ENCODE results near the gene HNMT.
"Not testable (repeated sequence)": the region's sequence is repeated elsewhere in the genome, so short reads cannot be mapped to it uniquely, and the experiment has no call there.

The HNMT gene

DNA sequence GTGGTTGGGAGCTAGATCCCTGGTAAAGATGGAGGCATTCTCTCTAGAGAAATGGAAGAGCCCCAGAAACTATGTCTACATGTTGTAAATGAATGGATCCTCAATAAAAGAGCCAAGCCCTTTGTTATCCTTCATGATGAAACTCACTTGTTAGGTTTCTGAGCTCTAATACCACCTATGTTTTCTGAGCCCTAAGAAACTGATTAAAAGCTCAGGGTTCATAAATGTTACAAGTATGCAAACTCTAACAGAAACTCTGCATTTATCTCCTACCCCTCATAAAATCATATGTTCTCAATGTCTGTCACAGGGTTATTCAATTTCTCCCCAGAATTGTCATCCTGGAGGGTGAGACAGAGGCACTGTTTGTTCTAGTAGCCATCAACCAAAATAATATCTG, 18.0 kb upstream of the HNMT start:
- no peak for DNase-seq (ENCODE audit: low spot score)

DNA sequence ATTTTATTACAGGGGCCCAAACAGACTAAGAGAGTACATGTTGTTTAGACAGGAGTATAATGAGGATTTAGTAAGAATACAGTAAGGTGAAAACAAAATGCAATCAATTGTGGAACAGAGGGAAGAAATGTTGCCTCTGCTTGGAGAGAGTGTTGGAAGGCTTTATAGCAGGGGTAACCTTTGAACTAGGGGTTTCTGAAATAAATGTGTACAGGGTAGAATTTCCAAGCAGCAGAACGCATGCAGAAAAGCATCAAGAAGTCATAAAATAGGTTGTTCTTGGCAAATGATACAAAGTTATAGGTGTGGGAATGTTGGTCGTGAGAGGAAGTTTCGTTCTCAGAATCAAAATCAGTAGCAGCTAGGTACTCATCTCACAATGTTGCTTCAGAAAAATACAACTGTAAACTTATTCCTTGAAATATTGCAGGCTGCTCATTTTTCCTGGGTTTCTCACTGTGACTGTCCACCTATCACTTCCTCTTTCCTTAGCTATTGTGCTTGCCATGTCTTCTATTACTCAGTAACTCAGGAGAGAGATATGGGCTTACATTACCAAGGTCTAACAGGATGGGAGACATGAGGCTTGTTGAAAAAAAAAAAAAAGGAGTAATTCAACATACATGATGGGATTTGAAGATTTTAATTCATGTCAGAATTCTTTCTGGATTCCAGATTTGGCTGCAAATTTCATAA, 17.1 kb upstream of the HNMT start:
- no peak for DNase-seq (ENCODE audit: low spot score)

DNA sequence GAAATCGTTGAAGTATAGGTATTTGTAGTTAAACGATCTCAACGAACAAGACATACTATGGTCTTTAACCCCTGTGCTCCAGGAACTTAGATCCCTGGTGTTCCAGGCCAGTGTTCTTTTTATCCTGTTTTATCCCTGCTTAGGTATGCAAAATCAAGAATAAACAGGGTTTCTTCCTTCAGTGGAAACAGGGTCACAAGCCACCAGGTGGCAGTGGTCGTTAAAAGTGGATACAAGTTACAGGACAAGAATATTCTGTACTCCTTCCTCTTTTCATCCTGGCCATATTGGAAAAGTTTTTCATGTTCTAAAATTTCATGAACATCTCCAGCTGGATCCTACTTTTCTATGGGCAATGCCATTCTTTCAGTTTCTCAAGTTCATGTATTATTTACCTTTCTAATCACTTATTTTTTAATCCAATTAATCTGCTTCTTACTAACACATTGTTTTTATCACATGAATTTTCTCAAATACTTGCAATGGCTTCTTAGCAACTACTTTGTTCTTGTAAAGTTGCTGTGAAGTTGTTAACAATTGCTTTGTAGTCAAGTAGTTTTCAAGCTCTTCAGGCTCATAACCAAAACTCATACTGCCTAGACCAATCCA, 16.4 kb upstream of the HNMT start:
- DNase-seq (ENCODE audit: low spot score), result peak; percentile 28

DNA sequence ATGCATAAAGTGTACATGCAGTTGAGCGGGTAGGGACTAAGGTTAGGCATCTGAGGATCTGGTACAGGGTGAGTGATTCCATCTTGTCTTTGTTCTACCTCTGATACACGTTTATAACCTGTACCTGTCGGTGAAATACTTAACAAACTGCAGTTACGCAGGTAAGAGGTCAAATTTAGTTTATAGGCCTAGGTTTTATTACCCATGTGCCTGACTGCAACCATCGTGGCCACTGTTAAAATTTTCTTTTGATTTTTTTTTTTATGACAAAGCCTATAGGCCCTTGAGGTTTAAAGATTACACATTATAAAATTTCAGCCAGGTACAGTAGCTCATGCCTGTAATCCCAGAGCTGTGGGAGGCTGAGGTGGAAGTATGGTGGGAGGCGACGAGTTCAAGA, 15.4 kb upstream of the HNMT start:
- DNase-seq (ENCODE audit: low spot score), result no peak

DNA sequence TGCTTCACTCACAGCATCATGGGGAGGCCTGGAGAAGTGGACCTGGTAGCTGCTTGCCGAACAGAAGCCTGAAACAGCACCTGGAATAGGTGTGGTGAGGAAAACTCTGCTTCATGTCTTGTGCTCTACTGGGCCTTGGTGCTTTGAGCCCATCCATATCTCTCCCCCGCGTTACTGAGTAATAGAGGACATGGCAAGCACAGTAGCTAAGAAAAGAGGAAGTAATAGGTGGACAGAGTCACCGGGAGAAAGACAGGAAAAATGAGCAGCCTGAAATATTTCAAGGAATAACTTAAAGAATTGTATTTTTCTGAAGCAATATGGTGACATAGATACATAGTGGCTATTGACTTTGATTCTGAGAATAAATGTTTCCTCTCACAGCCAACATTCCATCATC, 14.0 kb upstream of the HNMT start:
- no peak for DNase-seq (ENCODE audit: low spot score)

DNA sequence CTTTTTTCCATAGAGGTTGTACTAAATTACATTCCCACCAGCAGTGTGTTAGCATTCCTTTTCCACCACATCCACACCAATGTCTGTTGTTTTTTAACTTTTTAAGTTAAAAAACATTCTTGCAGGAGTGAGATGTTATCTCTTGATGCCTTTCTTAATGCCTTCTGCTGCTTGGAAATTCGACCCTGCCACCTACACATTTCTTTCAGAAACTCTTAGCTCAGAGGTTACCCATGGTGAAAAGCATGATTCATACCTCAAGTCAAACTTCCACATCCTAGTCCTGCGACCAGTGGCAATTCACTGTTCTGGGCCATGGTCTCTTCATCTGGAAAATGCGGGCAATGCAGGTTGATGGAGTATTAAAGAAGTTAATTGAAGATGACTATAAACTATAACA, 12.7 kb upstream of the HNMT start:
- DNase-seq (ENCODE audit: low spot score), result no peak

DNA sequence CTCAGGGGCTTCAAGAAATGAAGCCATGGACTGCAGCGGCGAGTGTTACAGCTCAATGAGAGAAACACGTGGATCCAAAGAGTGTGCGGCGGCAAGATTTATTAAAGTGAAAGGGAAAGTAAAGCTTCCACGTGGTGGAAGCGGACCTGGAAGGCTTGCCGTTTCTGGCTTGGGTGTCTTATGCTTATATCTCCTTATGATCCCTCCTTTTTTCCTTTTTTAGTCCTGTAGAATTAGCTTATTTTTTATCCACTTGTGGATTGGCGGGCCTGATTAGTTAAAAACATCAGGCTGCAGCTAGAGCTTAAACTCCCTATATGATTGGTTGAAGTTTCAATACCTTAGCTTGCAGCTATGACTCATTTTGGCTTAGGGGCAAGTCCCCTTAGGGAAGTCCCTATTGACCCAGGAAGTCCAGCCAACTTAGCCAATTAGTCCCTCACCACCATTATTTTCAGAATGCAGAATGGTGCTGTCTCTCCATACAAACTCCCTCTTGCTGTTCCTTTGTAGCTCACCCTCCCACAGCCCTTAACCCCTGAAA, 11.6 kb upstream of the HNMT start:
- no peak for DNase-seq (ENCODE audit: low spot score)

DNA sequence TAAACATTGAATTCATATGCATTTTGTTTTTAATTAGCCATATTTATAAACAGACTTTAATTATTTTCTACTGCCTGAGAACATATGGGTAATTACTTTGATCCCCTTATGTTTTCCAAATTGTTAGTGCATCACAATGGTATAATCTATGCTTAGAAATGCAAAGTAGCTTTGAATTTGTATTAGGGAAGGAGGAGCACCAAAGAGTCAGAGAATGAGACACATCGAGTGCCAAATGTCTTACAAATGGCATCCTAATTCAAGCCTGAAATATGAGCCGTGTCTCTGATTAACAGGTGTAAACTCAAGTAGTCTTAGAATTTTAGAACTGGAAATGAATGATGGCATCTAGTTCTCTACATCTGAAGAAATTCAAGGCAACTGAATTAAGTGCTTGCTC, 8.7 kb upstream of the HNMT start:
- no peak for DNase-seq (ENCODE audit: low spot score)

DNA sequence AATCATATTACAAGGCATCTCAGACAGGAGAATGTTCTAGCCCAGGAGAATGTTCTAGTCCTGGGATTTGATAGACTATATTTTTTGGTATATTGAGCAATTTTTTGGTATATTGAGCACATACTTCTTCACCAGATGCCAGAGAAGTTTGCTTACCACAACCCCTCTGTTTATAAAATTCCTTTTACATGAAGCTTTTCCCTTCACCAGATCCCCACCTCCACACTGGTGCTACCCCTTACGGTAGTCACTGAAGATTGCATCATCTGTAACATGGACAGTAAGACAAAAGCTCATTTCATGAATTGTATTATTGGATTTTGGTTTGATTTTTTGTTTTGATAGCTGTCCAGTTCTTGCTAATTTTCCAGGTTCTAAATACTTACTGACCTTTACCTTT, 7.2 kb upstream of the HNMT start:
- DNase-seq (ENCODE audit: low spot score), result no peak

DNA sequence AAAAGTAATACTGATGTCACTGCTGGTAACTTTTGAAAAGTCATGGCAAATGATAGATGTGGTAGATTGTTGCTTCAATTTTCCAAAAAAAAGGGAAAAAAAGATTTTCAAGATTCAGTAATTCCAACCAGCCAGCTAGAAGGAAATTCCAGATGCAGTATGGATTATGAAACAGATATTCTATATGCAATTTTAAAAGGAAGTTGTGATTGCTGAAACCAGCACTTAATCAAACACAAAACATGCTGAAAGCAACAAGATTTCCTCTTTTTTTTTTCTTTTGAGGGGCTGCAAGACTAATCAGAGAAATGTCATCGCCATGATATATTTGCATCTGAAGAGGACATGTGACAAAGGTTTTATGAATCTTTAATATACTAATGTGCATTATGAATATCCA, 5.1 kb upstream of the HNMT start:
- DNase-seq (ENCODE audit: low spot score), result no peak

DNA sequence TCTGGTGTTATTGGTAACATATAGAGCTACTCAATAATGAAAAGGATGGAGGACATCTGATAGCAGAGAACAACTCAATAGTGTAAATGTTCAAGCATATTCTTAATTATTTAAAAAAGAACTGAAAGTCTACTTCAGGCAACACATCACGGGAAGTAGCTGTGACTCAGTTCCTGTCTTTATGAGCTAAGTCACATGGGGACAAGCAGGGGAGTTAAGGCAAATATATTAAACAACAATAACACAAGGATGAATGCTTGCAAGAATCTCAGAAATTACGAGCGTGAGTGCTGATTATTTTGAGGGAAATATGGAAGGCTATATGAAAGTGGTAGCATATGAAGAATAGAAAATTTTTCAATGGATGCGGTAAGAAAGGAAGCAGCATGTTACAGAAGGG, 4.0 kb upstream of the HNMT start:
- no peak for DNase-seq (ENCODE audit: low spot score)

DNA sequence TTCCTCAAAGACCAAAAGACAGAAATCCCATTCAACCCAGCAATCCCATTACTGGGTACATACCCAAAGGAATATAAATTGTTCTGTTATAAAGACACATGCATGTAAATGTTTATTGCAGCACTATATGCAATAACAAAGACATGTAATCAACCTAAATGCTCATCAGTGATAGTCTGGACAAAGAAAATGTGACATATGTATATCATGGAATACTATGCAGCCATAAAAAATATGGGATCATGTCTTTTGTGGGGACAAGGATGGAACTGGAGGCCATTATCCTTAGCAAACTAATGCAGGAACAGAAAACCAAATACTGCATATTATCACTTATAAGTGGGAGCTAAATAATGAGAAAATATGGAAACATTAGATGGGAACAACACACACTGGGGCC, 2.7 kb upstream of the HNMT start:
- no peak for DNase-seq (ENCODE audit: low spot score)

DNA sequence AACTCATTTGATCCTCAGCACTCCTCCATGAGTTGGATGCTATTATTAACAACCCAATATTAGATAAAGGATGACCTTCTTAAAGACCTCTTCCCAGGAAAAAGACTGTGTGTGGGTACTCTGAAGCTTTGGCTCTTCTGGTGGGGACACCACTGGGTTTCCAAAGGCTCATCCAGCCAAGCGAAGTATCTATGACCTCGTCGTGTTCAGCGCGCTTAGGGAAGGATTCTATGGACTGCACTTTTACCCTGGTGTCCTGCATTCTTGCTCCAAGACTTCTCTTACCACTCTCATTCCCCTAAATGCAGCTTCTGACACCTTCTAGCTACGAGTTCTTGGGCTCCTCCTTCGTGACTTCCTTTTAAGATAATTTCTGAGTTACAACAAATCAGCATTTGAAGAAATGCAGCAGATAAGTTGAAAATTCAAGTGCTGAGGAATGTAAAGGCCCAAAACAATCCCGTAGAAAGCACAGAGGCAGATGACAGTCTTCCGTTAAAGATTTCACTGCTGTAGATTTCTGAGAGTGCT, 673 bp upstream of the HNMT start:
- DNase-seq (ENCODE audit: low spot score), result no peak

DNA sequence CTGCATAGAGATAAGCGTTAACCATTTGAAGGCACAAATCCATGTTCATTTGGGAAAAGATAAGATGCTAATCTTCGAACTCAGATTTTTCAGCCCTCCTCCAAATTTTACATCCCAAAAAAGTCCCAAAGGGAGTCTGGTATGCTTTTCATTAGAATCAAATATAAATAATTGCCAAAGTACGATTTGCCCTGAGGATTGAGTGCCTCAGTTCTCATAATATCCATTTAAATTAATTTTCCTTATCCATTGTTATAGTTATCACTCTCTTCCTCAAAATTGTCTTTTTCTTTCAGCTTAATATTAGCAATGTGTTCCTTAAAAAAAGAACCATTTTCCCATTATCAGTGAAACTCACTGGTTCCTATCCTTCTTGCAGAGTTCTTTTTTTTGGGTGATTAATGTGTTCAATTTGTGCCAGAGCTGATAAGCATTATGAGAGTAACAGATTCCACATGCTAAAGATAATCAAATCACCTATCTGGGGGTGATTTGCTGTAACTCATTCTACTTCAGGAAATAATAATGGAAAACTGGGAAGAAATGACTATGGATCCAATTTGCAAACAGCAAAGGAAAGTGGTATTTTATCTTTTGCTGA, 686 bp downstream of the HNMT start:
- no peak for DNase-seq (ENCODE audit: low spot score)

DNA sequence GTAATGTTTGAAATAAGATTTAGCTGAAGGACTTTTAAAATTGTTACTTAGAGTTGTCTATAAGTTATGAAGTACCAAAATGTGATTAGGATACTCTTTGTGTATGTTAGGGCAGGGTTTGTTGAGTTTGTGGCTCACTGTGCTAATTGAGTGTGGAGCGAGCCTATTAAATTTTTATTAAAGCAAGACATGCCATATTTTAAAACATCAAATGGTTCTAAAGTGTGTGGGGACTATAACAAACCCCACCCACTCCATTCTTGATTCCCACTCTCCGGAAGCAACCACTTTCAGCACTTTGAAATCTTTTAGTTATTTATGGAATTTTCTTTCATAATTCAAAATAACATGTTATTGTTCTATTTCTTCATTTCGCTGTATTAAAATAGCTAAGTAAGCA, 1.8 kb downstream of the HNMT start:
- no peak for DNase-seq (ENCODE audit: low spot score)

DNA sequence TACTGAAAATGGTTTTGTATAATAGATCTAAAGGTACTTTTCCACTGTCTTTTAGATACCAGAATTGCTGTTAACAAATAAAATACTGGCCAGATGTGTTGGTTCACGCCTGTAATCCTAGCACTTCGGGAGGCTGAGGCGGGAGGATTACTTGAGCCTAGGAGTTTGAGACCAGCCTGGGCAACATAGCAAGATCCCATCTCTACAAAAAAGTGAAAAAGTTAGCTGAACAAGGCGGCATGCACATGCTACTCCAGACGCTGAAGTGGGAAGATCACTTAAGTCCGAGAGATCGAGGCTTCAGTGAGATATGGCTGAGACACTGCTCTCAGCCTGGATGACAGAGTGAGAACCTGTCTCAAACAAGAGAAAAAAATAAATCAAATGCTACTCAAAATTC, 2.8 kb downstream of the HNMT start:
- DNase-seq (ENCODE audit: low spot score), result no peak

DNA sequence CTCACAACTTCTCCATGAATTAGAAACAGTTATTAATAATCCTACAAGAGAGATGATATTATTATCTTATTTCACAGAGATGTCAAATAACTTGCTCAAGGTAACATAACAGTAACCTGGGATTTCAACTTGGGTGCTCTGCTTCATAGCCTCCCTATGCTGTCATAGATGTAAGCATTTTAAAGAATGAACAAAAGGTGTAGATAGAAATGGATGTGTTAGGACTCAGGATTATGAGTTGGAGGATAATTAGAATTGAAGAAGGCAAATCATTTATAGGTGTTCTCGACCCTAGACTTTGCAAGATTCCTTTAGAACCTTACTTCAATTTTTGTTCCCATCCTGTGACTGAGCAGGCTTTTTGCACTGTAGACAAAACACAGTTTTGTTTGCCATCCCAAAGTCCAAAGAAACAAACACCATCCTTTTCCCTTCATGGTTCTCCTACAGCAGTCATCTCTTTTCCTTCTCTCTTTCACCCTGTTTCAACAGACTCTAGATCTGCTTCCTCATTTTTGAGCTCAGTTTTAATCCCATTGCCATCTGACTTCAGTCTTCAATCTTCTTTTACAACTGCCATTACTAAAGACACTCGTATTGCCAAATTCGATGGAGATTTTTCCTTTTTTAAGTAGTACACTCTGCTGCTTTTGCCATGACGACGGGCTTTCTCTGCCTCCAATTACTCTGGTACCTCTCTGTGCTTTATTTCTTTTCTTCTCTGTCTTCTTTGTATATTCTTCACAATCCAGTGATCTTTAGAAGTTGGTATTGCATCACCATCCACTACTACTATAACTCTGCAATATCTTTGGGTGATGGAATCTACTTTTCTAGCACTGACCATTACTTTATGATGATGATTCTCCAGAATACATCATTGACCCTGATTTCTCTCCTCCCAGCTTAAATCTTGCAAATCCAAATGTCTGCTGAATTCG, 4.5 kb downstream of the HNMT start:
- DNase-seq (ENCODE audit: low spot score), result no peak

DNA sequence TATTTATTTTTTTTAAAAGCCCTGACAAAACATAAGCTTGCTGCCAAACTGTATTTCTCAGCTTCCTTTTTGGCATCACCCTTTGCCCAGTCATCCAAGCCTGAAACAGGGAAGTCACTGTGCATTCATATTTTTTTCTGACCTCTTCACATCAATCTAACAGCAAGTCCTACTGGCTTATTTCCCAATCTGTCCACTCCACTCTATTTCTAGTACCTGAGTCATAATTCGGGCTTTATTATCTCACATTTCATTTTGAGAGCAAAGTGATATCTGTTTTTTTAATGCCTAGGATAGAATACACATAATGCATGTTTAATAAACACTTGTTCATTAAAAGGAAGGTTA, 5.1 kb downstream of the HNMT start:
- DNase-seq (ENCODE audit: low spot score), result no peak

DNA sequence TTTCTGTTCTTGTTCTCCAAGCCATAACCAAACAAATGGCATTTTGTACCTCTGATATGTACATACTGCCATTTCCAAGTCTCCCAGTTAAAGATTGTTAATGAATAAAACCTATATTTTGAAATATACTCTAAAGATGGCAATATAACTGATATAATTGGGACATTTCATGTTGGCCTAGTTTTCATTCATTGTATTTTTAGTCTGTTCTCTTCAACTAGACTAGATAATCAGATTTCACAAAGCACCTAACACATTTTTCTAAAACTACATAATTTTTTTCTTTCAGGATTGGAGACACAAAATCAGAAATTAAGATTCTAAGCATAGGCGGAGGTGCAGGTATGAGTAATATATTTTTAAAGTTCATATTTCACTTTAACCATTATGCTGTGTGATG, 5.6 kb downstream of the HNMT start:
- no peak for DNase-seq (ENCODE audit: low spot score)

DNA sequence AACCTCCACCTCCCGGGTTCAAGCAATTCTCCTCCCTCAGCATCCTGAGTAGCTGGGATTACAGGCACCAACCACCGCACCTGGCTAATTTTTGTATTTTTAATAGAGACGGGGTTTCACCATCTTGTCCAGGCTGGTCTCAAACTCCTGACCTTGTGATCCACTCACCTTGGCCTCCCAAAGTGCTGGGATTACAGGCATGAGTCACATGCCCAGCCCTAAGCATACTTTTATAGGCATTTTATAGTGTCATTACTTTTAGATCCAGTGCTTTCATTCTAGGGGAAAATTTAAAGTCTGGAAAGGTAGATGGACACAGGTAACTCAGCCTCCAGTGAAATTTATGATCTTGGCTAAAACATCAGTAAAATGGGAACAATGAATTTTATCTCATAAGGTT, 7.0 kb downstream of the HNMT start:
- DNase-seq (ENCODE audit: low spot score), result not testable (repeated sequence)

DNA sequence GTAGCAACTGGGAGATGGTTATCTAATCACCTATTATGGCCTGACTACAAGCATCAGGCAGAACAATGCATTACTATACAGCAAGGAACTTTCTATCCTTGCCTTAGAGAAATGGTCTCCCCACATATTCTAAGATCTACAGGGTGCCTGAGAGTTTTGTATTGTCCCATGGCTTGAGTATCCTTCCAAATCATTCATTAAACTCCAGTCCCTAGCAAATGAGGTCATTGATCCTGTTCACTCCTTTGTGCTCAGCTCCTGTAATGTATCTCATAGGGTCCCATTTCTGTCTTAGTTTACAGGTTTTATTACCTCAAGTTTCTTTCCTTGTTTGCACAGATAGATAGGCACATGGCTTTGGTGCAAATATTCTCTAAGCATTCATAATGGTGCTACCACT, 9.0 kb downstream of the HNMT start:
- no peak for DNase-seq (ENCODE audit: low spot score)

Data from hematopoietic multipotent progenitor cell treated with erythropoietin and hydrocortisone succinate and interleukin-3 and kit ligand, for 15 days (in vitro differentiated cells).